IPS-NIHi7 (cell line): Measurements from ENCODE around the gene REPS1.
"Not testable (repeated sequence)": the region's sequence is repeated elsewhere in the genome, so short reads cannot be mapped to it uniquely, and the experiment has no call there.

Source experiments
- DNase-seq: peaks from one replicate; pipeline ENCODE4 v3.0.0; 2012; ENCODE audit warnings: mixed read lengths; ENCODE audit errors: extremely low spot score

Gene REPS1

GRCh38 chr6:138987643-138988468 is at the start of gene REPS1:
Gene REPS1, minus strand, starts transcription at chr6:138988253. Its CDS starts 571 bp downstream, at chr6:138987682.
- DNase-seq = peak; percentile 95

GRCh38 chr6:139037490-139037889 is 49.4 kb upstream of the REPS1 start:
- DNase-seq = no peak

GRCh38 chr6:139030228-139030963 is 42.3 kb upstream of the REPS1 start:
- no peak for DNase-seq

GRCh38 chr6:139029470-139030227 is 41.6 kb upstream of the REPS1 start:
- DNase-seq = peak; percentile 60

- DNase-seq = peak; percentile 45
Measured at GRCh38 chr6:139028658-139029469, 40.8 kb upstream of the REPS1 start, which contains the start of gene ABRACL. Gene ABRACL, plus strand, starts transcription at chr6:139028745. Its CDS starts 5,416 bp downstream, at chr6:139034161.

- DNase-seq = peak; percentile 86
Measured at GRCh38 chr6:139028215-139028657, 40.2 kb upstream of the REPS1 start.

GRCh38 chr6:139027620-139028182 is 39.6 kb upstream of the REPS1 start:
- peak; percentile 35 for DNase-seq

GRCh38 chr6:139025416-139025815 is 37.4 kb upstream of the REPS1 start:
- DNase-seq = not testable (repeated sequence)

GRCh38 chr6:139020689-139021088 is 32.6 kb upstream of the REPS1 start:
- DNase-seq = no peak

- no peak for DNase-seq
Measured at GRCh38 chr6:139019722-139020121, 31.7 kb upstream of the REPS1 start.

GRCh38 chr6:139017227-139017626 is 29.2 kb upstream of the REPS1 start:
- DNase-seq = no peak

- no peak for DNase-seq
Measured at GRCh38 chr6:139016337-139017213, 28.5 kb upstream of the REPS1 start.

GRCh38 chr6:139014945-139015344 is 26.9 kb upstream of the REPS1 start:
- DNase-seq = no peak

- no peak for DNase-seq
Measured at GRCh38 chr6:139013185-139013800, 25.2 kb upstream of the REPS1 start.

- DNase-seq = no peak
Measured at GRCh38 chr6:139011980-139012379, 23.9 kb upstream of the REPS1 start.

GRCh38 chr6:139010674-139011073 is 22.6 kb upstream of the REPS1 start:
- peak; percentile 31 for DNase-seq

GRCh38 chr6:139008117-139008516 is 20.1 kb upstream of the REPS1 start:
- no peak for DNase-seq

GRCh38 chr6:139007428-139007827 is 19.4 kb upstream of the REPS1 start:
- no peak for DNase-seq

- no peak for DNase-seq
Measured at GRCh38 chr6:139006477-139006876, 18.4 kb upstream of the REPS1 start.
